OCI-LY3 (cell line): Measurements from ENCODE around the gene SLC22A3.

ENCODE experiments used
- H2AFZ ChIP-seq: fragments of 200-600, 300-600 bp; shearing (Covaris generic); 2 replicates; pipeline ENCODE4 v1.6.0; 2014; ENCODE audit warnings: antibody characterized with exemption, low read depth, low read length
- H3K27ac ChIP-seq: fragments of 200-600, 300-600 bp; sonication (generic); 2 replicates; pipeline ENCODE4 v1.5.1; 2014; ENCODE audit warnings: mild to moderate bottlenecking, low read length, moderate library complexity, mixed read lengths
- H3K27me3 ChIP-seq: fragments of 200-600, 300-600 bp; sonication (generic); 2 replicates; pipeline ENCODE4 v1.6.1; 2014; ENCODE audit warnings: low read depth, low read length, mixed read lengths
- H3K36me3 ChIP-seq: fragments of 200-600, 300-600 bp; sonication (generic); replicated peaks from 2 replicates; pipeline ENCODE3; 2014; ENCODE audit warnings: low read depth, low read length, mixed read lengths
- H3K4me1 ChIP-seq: fragments of 300-600, 200-600 bp; sonication (generic); 2 replicates; pipeline ENCODE4 v1.6.1; 2014; ENCODE audit warnings: low read length, mixed read lengths
- H3K4me2 ChIP-seq: fragments of 200-600, 300-600 bp; sonication (generic); 2 replicates; pipeline ENCODE4 v1.6.1; 2014; ENCODE audit warnings: low read length, mixed read lengths
- H3K4me3 ChIP-seq: fragments of 300-600, 200-600 bp; sonication (generic); 2 replicates; pipeline ENCODE4 v1.5.1; 2014; ENCODE audit warnings: antibody characterized with exemption, mild to moderate bottlenecking, low read length, moderate library complexity
- H3K79me2 ChIP-seq: fragments of 300-600, 200-600 bp; shearing (Covaris generic); 2 replicates; pipeline ENCODE4 v1.6.1; 2014; ENCODE audit warnings: mild to moderate bottlenecking, low read length, mixed read lengths
- H3K9ac ChIP-seq: fragments of 300-600, 200-600 bp; shearing (Covaris generic); 2 replicates; pipeline ENCODE4 v1.6.0; 2014; ENCODE audit warnings: mild to moderate bottlenecking, low read length, moderate library complexity
- H3K9me3 ChIP-seq: fragments of 200-600, 300-600 bp; shearing (Covaris generic); 2 replicates; pipeline ENCODE4 v1.6.1; 2014; ENCODE audit warnings: low read length, mixed read lengths; ENCODE audit not compliant: insufficient read depth
- H4K20me1 ChIP-seq: fragments of 200-600, 300-600 bp; sonication (generic); 2 replicates; pipeline ENCODE4 v1.6.1; 2016; ENCODE audit warnings: low read length, mixed read lengths; ENCODE audit not compliant: insufficient read depth
- EZH2phosphoT487 ChIP-seq: fragments of 200-600 bp; shearing (Covaris generic); IDR thresholded peaks from 2 replicates; pipeline ENCODE4 v1.6.1; 2018; ENCODE audit warnings: antibody characterized with exemption, mixed run types, low read depth
- TF ChIP-seq, protein P1 (sequence below): fragments of 200-600, 300-600 bp; sonication (generic); IDR thresholded peaks from 2 replicates; pipeline ENCODE4 v1.5.1; 2014; ENCODE audit warnings: antibody characterized with exemption, low read length, low read depth

The SLC22A3 gene

DNA sequence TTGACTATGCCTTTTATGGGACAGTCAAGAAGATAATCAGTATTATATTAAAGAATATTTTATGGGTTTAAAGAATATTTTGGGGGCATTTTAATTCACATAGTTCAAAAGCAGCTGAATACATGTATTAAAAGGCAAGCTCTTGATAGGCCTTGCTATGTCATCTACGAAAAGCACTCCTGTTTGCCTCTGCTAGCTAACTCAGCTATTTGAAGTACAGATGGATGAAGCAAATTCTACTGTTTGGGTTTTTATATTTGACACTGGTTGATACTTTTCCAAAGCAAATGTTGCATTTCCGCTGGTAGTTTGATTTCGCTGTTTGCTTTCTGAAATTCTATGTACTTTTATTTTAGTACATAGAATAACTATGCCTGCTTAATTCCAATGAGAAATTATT, 47.0 kb downstream of the SLC22A3 start:
- Histone ChIP-seq H3K9me3 (no peaks in the 10 kb centered on the region), H3K9ac (no peak overlapping the region), H3K4me2 (no peak overlapping the region), H3K36me3 (no peaks in the 10 kb centered on the region), H3K27me3 (no peaks in the 10 kb centered on the region), H3K79me2 (no peaks in the 10 kb centered on the region), H3K27ac (no peak overlapping the region), H2AFZ (no peak overlapping the region), H3K4me1 (no peaks in the 10 kb centered on the region; the same call in 1 of the 2 replicates), H3K4me3 (no peak overlapping the region), H4K20me1 (no peaks in the 10 kb centered on the region)
- no peak for TF ChIP-seq EZH2phosphoT487
- TF ChIP-seq, protein P1, sequence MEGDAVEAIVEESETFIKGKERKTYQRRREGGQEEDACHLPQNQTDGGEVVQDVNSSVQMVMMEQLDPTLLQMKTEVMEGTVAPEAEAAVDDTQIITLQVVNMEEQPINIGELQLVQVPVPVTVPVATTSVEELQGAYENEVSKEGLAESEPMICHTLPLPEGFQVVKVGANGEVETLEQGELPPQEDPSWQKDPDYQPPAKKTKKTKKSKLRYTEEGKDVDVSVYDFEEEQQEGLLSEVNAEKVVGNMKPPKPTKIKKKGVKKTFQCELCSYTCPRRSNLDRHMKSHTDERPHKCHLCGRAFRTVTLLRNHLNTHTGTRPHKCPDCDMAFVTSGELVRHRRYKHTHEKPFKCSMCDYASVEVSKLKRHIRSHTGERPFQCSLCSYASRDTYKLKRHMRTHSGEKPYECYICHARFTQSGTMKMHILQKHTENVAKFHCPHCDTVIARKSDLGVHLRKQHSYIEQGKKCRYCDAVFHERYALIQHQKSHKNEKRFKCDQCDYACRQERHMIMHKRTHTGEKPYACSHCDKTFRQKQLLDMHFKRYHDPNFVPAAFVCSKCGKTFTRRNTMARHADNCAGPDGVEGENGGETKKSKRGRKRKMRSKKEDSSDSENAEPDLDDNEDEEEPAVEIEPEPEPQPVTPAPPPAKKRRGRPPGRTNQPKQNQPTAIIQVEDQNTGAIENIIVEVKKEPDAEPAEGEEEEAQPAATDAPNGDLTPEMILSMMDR, result no peak

DNA sequence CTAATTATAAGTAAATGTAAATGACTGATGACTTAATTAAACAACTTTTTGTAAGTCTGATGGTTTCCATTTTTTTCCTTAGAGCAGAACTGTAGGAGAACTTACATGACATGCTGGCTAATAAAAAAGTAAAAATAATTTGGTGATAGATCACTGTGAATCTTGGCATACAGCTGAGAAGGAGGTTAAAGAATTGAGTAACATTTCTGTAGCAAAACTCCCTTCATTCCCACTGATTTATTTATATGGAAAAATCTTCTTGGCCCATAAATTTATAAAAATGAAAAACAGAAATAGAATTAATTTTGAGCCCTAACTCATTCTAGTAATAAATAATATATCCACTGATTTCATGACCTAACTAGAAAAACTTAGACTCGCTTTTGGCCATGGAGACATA, 48.1 kb downstream of the SLC22A3 start:
- H3K79me2 ChIP-seq, result no peaks in the 10 kb centered on the region
- no peak overlapping the region for H3K27ac ChIP-seq
- H2AFZ ChIP-seq, result no peak overlapping the region
- H3K9me3 ChIP-seq, result no peaks in the 10 kb centered on the region
- H3K4me2 ChIP-seq, result no peak overlapping the region
- H3K27me3 ChIP-seq, result no peaks in the 10 kb centered on the region
- H3K4me3 ChIP-seq, result no peak overlapping the region
- H4K20me1 ChIP-seq, result no peaks in the 10 kb centered on the region
- H3K9ac ChIP-seq, result no peak overlapping the region
- no peaks in the 10 kb centered on the region for H3K36me3 ChIP-seq
- no peaks in the 10 kb centered on the region; the same call in 1 of the 2 replicates for H3K4me1 ChIP-seq
- TF ChIP-seq EZH2phosphoT487, result no peak
- TF ChIP-seq, protein P1, result no peak

DNA sequence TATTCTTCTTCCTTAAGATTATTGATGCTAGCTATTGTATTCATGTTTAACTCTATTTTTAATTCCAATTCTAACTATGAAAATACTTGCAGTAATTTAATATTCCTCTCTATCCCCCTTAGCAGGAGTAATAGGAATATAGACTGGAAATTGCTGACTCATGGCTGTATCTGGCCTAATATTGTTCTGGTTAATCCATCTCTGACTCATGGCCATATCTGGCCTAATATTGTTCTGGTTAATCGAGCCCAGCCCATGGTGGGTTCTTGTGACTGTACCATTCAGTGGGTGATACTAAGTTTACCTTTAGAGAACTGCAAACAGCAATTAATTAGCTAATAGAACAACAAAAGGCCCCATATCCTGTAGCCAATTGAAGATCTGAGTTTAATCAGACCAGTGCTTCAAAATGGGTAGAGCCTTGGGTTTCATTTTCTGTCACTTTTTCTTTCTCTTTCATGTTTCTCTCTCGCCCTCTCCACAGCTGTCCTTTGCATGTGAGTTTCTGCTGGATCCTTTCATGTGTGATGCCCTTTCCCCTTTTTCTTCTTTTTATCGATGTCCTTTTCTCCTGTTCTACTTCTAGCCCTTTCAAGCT, 50.6 kb downstream of the SLC22A3 start:
- 0 out of 2 replicates have a peak overlapping the region, but pooled peaks have one; percentile 39 for H2AFZ ChIP-seq
- peak overlapping the region; percentile 7; the same call in 1 of the 2 replicates for H3K4me2 ChIP-seq
- TF ChIP-seq, protein P1, result no peak
- no peak for TF ChIP-seq EZH2phosphoT487
- no peaks in the 10 kb centered on the region for H3K79me2 ChIP-seq
- H4K20me1 ChIP-seq, result no peaks in the 10 kb centered on the region
- H3K27me3 ChIP-seq, result no peaks in the 10 kb centered on the region
- no peaks in the 10 kb centered on the region for H3K36me3 ChIP-seq
- H3K27ac ChIP-seq, result no peak overlapping the region
- no peak overlapping the region for H3K4me3 ChIP-seq
- H3K4me1 ChIP-seq, result no peaks in the 10 kb centered on the region; the same call in 1 of the 2 replicates
- no peak overlapping the region for H3K9ac ChIP-seq
- no peaks in the 10 kb centered on the region for H3K9me3 ChIP-seq

DNA sequence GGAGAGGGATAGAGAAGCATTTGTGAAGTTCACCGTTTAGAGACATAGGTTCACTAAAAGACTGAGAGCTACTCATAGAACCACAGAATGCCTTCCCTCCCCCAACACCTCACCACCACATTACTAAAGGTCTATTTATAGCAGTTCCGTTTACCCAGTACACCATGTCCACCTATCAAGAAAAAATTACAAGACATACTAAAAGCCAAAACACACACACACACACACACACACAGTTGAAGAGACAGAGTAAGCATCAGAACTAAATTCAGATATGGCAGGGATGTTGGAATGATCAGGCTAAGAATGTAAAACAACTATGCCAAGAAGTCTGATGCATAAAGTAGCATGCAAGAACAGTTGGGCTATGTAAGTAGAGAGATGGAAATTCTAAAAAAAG, 52.3 kb downstream of the SLC22A3 start:
- Histone ChIP-seq H4K20me1 (no peaks in the 10 kb centered on the region), H3K36me3 (no peaks in the 10 kb centered on the region), H2AFZ (no peak overlapping the region), H3K27me3 (no peaks in the 10 kb centered on the region), H3K27ac (no peak overlapping the region), H3K9ac (no peak overlapping the region), H3K4me3 (no peak overlapping the region), H3K4me2 (no peak overlapping the region), H3K9me3 (no peaks in the 10 kb centered on the region), H3K79me2 (no peaks in the 10 kb centered on the region), H3K4me1 (no peaks in the 10 kb centered on the region; the same call in 1 of the 2 replicates)
- TF ChIP-seq, protein P1, result no peak
- TF ChIP-seq EZH2phosphoT487, result no peak
